DMS153 (cell line): ENCODE measurements around the gene SLIT1.
A peak's percentile ranks its signal among the peaks of the same experiment; 100 is the strongest.

ENCODE experiments used
- DNase-seq: peaks from one replicate; lab custom pipeline; 2025; lab: John Stamatoyannopoulos, UW

The SLIT1 gene

GRCh38 chr10:97063271-97063982 is 122.3 kb downstream of the SLIT1 start:
- no peak for DNase-seq

- no peak for DNase-seq
These were observed 123.3 kb downstream of the SLIT1 start for GRCh38 chr10:97062456-97062855.

GRCh38 chr10:97062046-97062445 is 123.7 kb downstream of the SLIT1 start:
- no peak for DNase-seq

DNA sequence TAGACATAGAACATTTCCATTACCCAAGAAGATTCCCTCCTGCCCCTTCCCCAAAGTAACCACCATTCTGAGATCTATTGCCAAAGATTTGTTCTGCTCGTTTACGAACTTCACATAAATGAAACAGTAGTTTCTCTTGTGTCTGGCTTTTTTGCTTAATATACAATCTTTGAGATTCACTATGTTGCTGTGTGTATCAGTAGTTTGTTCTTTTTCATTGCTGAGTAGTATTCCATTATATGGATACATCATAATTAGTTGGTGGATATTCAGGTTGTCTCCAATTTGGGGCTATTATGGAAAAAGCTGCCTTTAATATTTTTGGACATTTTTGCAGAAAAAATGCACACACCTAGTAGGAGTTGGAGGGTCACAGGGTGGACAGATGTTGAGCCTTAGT is 124.3 kb downstream of the SLIT1 start:
- DNase-seq = no peak

- DNase-seq = no peak
These were observed 125.2 kb downstream of the SLIT1 start for GRCh38 chr10:97060441-97061084.

DNA sequence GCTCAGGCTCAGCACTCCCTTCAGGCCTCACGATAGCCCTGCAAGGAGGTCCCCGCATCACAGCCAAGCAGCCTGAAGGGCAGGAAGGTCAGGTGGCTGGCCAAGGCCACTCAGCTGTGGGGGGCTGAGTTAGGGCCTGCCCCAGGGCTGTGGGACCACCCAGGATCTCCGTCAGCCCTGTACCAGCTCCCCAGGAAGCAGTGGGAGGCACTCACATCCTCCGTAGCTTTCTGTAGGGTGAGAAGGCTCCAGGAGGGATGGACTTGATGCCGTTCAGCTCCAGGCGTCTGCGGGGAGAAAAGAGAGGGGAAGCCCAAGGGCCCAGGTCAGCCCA is 125.9 kb downstream of the SLIT1 start:
- no peak for DNase-seq

- DNase-seq = no peak
These were observed 126.5 kb downstream of the SLIT1 start for GRCh38 chr10:97059006-97059871.

GRCh38 chr10:97058521-97058920 is 127.2 kb downstream of the SLIT1 start:
- no peak for DNase-seq

GRCh38 chr10:97057491-97058235 is 128.1 kb downstream of the SLIT1 start:
- DNase-seq = no peak

GRCh38 chr10:97056003-97056630 is 129.6 kb downstream of the SLIT1 start:
- no peak for DNase-seq

- DNase-seq = no peak
These were observed 132.5 kb downstream of the SLIT1 start for GRCh38 chr10:97053276-97053675.

DNA sequence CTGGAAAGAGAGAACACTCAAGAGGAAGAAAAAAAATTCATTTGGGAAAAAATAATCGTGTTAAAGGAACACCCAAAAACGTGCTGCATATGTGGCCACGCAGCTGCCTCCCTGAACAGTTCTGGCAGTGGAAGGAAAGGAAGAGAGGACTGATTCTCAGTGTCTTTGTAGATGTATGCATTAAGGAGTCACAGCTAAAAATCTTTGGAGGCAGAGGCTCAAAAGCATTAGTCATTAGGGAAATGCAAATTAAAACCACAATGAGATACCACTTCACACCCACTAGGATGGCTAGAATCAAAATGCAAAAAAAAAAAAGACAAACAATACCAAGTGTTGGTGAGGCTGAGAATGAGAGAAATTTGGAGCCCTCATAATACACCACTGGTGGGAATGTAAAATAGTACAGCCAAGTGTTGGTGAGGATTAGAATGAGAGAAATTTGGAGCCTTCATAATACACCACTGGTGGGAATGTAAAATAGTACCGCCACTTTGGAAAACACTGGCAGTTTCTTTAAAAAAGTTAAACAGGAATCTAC is 134.7 kb downstream of the SLIT1 start:
- no peak for DNase-seq

DNA sequence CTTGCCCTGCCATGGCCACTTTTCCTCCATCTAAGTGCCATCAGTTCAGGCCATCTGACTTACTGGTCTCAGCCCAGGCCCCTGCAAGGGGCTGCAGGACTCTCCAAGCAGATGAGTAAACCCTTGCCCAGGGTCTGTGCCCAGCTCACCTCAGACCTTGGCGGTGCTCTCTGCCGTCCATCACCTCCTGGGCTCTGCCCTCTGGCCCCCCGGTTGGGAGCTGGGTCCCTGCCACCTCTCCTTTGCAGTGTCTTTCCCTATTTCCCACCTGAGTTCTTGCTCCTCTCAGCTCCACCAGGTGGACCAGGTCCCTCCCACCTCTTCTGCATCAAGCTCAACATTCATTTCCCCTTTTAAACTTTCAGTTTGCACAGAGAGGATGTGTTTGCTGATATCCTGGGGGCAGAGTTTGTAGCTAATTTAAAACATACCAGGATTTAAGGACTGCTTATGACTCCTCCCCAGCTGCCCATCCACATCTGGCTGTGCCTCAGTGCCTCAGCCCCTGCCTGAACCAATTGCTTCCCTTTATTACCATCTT is 135.5 kb downstream of the SLIT1 start:
- no peak for DNase-seq

DNA sequence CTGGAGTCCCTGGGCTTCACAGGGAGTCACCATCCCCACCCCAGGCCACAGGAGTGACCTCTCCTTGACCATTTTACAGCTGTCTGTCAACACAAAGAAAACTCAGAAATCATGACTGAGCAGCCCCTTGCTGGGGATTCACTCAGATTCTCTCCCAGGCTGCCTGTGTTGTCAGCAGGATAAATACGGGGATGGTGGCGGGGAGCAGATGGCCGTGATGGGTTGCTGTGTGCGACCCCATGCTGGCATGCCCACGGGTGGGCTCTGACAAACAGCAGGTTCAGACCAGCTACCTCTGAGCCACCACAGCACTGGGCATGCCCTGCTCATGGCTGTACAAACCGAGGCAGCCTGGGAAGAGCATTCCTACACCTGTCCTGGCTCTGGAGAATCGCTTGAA is 136.1 kb downstream of the SLIT1 start:
- DNase-seq = no peak

GRCh38 chr10:97048649-97049427 is 136.9 kb downstream of the SLIT1 start:
- DNase-seq = peak; percentile 63

DNA sequence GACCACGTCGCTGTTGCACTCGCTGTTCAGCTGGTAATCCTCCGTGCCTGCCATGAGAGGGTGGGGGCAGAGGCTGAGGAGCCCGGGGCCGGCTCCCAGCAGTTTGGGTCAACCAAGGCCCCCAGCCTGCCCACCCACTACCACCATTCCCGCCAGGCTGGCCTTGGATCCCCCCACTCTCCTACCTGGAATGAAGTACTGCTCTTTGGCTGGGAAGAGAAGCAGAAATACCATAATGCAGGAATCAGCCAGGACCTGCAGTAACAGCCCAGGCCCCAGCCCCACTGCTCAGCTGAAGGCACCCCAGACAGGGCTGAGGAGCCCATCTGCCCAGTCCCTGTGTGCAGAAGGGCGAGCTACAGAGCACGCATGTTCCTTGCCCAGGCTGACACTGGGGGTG is 138.0 kb downstream of the SLIT1 start:
- DNase-seq = no peak

- no peak for DNase-seq
These were observed 138.5 kb downstream of the SLIT1 start for GRCh38 chr10:97047083-97047736.

DNA sequence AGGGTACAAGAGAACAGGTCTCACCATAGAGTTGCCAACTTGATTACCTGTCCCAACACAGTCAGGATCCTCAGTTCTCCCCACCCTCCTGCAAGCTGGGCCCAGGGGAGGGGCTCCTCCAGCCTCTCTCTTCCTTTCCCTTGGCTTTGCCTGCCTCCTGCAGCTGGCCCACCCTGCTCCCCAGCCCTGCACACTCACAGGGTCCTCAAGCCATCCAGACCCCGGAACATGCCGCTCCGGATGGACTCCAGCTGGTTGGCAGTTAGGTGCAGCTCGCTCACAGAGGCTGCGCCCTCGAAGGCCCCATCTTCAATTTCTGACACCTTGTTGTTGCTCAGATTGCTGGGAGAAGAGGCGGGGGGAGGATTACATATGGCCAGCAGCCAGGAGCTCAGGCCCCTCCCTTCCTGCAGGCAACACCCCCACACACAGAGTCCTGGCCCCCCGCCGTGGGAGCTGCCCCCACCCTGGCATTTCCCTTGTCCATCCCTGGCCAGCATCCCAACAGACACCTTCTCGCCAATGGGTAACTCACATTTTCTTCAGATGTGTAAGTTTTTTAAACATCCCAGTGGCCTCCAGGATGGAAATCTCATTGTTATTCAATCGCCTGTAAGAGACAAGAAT is 139.2 kb downstream of the SLIT1 start:
- no peak for DNase-seq

- no peak for DNase-seq
These were observed 142.2 kb downstream of the SLIT1 start for GRCh38 chr10:97043563-97043855.
